Effector memory CD4-positive, alpha-beta T cell (primary cell): Measurements from ENCODE around the gene CALML6.
"Not testable (repeated sequence)": the region's sequence is repeated elsewhere in the genome, so short reads cannot be mapped to it uniquely, and the experiment has no call there.

Experiments used
- DNase-seq, 3 donors: peaks; one replicate each; pipeline ENCODE4 v3.0.0-alpha.2; 2020
- H3K27ac ChIP-seq: 2 replicates; pipeline ENCODE4 v1.7.0; 2013; ENCODE audit warnings: mild to moderate bottlenecking, low read length, moderate library complexity; ENCODE audit not compliant: insufficient read depth, poor library complexity, severe bottlenecking
- H3K27me3 ChIP-seq: replicated peaks from 2 replicates; pipeline ENCODE4 v1.7.0; 2013; ENCODE audit warnings: mild to moderate bottlenecking, low read length; ENCODE audit not compliant: insufficient read depth, control insufficient read depth, poor library complexity, severe bottlenecking
- H3K36me3 ChIP-seq: 2 replicates; pipeline ENCODE4 v1.7.0; 2013; ENCODE audit warnings: mild to moderate bottlenecking, low read length, moderate library complexity; ENCODE audit not compliant: control insufficient read depth, insufficient read depth
- H3K4me1 ChIP-seq: 2 replicates; pipeline ENCODE4 v1.7.0; 2013; ENCODE audit warnings: low read length, mild to moderate bottlenecking; ENCODE audit not compliant: control insufficient read depth, insufficient read depth, poor library complexity, severe bottlenecking
- H3K4me3 ChIP-seq: 2 replicates; pipeline ENCODE4 v1.7.0; 2013; ENCODE audit warnings: low read length, low read depth, mild to moderate bottlenecking; ENCODE audit not compliant: insufficient read depth, poor library complexity, severe bottlenecking
- H3K9me3 ChIP-seq: 2 replicates; pipeline ENCODE4 v1.7.0; 2013; ENCODE audit warnings: mild to moderate bottlenecking, low read length, moderate library complexity; ENCODE audit not compliant: control insufficient read depth

The CALML6 gene

GRCh38 chr1:1926346-1926811 lies 11.3 kb downstream of the CALML6 start:
- Histone ChIP-seq H3K4me1 (no peaks in the 10 kb centered on the region), H3K27me3 (no peaks in the 10 kb centered on the region), H3K36me3 (no peaks in the 10 kb centered on the region), H3K27ac (no peak overlapping the region), H3K4me3 (no peak overlapping the region), H3K9me3 (no peaks in the 10 kb centered on the region)
- DNase-seq: no peak

GRCh38 chr1:1926886-1927660 lies 12.0 kb downstream of the CALML6 start:
- H3K9me3 ChIP-seq: no peaks in the 10 kb centered on the region
- H3K36me3 ChIP-seq: no peaks in the 10 kb centered on the region
- no peaks in the 10 kb centered on the region for H3K4me1 ChIP-seq
- no peaks in the 10 kb centered on the region for H3K27me3 ChIP-seq
- DNase-seq: no peak
- H3K27ac ChIP-seq: no peak overlapping the region
- no peak overlapping the region for H3K4me3 ChIP-seq

- H3K27ac ChIP-seq: no peak overlapping the region
- H3K4me3 ChIP-seq: no peak overlapping the region
- DNase-seq: no peak
- no peaks in the 10 kb centered on the region for H3K4me1 ChIP-seq
- no peaks in the 10 kb centered on the region for H3K27me3 ChIP-seq
- no peaks in the 10 kb centered on the region for H3K9me3 ChIP-seq
- no peaks in the 10 kb centered on the region for H3K36me3 ChIP-seq
Measured at GRCh38 chr1:1927751-1928150, 12.7 kb downstream of the CALML6 start.

- Histone ChIP-seq H3K4me3 (no peak overlapping the region), H3K27me3 (no peaks in the 10 kb centered on the region), H3K9me3 (no peaks in the 10 kb centered on the region), H3K4me1 (no peaks in the 10 kb centered on the region), H3K27ac (no peak overlapping the region), H3K36me3 (no peaks in the 10 kb centered on the region)
- no peak for DNase-seq
Measured at GRCh38 chr1:1928231-1929101, 13.4 kb downstream of the CALML6 start.

GRCh38 chr1:1929102-1929638 lies 14.1 kb downstream of the CALML6 start:
- H3K27me3 ChIP-seq: no peaks in the 10 kb centered on the region
- no peaks in the 10 kb centered on the region for H3K36me3 ChIP-seq
- H3K9me3 ChIP-seq: no peaks in the 10 kb centered on the region
- no peak overlapping the region for H3K27ac ChIP-seq
- DNase-seq: no peak
- H3K4me3 ChIP-seq: no peak overlapping the region
- H3K4me1 ChIP-seq: no peaks in the 10 kb centered on the region

- H3K27ac ChIP-seq: no peak overlapping the region
- DNase-seq: no peak
- no peak overlapping the region for H3K4me3 ChIP-seq
- H3K9me3 ChIP-seq: no peaks in the 10 kb centered on the region
- H3K27me3 ChIP-seq: no peaks in the 10 kb centered on the region
- no peaks in the 10 kb centered on the region for H3K36me3 ChIP-seq
- H3K4me1 ChIP-seq: no peaks in the 10 kb centered on the region
Measured at GRCh38 chr1:1929639-1930545, 14.8 kb downstream of the CALML6 start.

- not testable (repeated sequence) for H3K27ac ChIP-seq, H3K4me3 ChIP-seq, H3K4me1 ChIP-seq, H3K36me3 ChIP-seq, H3K9me3 ChIP-seq, DNase-seq, H3K27me3 ChIP-seq
Measured at GRCh38 chr1:1934848-1935247, 19.8 kb downstream of the CALML6 start.

GRCh38 chr1:1937061-1937460 lies 22.0 kb downstream of the CALML6 start:
- H3K4me1 ChIP-seq: no peaks in the 10 kb centered on the region
- H3K36me3 ChIP-seq: no peaks in the 10 kb centered on the region
- no peaks in the 10 kb centered on the region for H3K27me3 ChIP-seq
- H3K9me3 ChIP-seq: no peaks in the 10 kb centered on the region
- DNase-seq: no peak
- H3K27ac ChIP-seq: no peak overlapping the region
- no peak overlapping the region for H3K4me3 ChIP-seq

GRCh38 chr1:1937549-1938275 lies 22.7 kb downstream of the CALML6 start:
- no peaks in the 10 kb centered on the region for H3K4me1 ChIP-seq
- no peaks in the 10 kb centered on the region for H3K9me3 ChIP-seq
- no peak overlapping the region for H3K27ac ChIP-seq
- no peak overlapping the region for H3K4me3 ChIP-seq
- no peaks in the 10 kb centered on the region for H3K36me3 ChIP-seq
- H3K27me3 ChIP-seq: no peaks in the 10 kb centered on the region
- no peak for DNase-seq
